GM12872 (cell line): ENCODE data around the gene BNC2.

Experiments
- TF ChIP-seq, protein P1 (sequence below): IDR thresholded peaks from 3 replicates; pipeline ENCODE4 v1.5.1; 2011; ENCODE audit warnings: low read depth, mild to moderate bottlenecking, low read length, moderate library complexity; ENCODE audit not compliant: insufficient read depth

BNC2 gene

DNA sequence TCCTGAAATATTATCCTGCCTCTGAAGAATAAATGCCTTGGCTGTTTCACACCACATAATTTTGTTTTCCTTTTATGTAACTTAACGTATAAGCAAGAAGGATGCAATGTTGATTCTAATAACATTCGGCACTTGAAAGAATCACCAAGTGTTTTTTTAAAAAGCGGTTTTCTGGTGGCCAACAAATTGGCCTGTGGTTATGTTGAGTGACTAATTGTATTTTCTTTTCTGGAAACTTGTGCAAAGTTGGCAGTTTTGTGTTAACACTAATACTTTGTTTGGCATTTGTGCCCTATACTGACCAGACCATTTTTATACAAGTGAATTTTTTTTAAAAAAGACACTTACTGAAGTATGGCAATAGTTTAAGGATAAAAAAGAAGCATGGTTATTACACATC lies 452.7 kb downstream of the BNC2 start:
- TF ChIP-seq, protein P1, sequence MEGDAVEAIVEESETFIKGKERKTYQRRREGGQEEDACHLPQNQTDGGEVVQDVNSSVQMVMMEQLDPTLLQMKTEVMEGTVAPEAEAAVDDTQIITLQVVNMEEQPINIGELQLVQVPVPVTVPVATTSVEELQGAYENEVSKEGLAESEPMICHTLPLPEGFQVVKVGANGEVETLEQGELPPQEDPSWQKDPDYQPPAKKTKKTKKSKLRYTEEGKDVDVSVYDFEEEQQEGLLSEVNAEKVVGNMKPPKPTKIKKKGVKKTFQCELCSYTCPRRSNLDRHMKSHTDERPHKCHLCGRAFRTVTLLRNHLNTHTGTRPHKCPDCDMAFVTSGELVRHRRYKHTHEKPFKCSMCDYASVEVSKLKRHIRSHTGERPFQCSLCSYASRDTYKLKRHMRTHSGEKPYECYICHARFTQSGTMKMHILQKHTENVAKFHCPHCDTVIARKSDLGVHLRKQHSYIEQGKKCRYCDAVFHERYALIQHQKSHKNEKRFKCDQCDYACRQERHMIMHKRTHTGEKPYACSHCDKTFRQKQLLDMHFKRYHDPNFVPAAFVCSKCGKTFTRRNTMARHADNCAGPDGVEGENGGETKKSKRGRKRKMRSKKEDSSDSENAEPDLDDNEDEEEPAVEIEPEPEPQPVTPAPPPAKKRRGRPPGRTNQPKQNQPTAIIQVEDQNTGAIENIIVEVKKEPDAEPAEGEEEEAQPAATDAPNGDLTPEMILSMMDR, result no peak

DNA sequence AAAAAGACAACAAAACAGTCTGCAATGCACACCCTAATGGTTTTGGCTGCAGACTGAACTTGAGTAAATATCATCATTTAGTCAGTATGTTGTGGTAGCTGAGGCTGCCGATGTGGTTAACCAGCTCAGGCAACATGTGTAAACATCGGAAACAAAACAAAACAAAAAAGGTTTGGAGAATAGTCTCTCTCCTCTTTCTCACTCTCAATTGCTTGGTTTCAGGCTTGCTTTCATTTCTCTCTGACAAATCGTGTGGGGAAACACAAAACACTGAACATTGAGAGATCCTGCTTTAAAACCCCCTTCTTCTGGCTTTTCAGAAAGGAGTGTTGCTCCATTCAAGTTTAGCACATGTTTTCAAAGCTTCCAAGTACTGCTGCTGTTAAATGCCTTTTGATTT lies 453.3 kb downstream of the BNC2 start:
- TF ChIP-seq, protein P1, result no peak

DNA sequence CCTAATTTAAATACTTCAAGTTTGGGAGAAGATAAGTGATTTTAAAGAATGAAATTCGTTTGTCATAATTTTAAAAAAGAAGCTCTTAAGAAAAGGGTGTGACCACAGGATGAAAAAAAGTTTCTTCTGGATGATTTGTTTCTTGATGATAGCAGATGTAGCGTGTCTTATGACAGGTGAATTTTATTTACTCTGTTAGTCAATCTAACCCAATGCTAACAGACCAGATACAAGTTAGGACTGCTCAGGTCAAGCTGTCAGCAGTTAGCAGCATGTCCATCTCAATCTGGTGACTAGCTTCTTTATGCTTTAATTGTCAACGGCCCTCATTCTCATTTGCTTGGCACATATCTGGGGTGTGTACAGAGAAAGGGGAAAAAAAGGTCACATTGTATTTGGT lies 456.0 kb downstream of the BNC2 start:
- TF ChIP-seq, protein P1, result no peak

DNA sequence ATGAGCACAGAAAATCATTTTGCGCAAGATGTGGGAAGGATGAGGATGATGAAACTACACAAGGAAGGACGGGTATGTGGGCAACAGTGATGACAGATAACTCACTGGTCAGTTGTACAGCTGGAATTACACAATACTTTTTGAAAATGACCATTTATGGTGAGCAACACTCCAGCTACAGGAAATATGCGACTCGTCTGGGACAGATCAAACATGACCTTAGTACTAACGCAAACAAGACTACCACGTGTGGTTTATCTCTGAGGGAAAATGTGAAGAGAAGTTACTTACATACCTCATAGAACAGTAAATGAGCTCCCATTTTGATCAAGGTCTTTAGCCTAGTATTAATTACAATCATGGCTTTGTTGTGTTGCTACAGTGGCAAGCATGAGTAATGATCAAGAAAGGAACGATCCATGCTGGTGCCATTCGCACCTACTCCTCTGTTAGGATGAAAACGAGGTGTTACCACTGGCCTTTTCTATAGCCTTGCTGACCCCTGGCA lies 456.9 kb downstream of the BNC2 start:
- TF ChIP-seq, protein P1, result no peak

DNA sequence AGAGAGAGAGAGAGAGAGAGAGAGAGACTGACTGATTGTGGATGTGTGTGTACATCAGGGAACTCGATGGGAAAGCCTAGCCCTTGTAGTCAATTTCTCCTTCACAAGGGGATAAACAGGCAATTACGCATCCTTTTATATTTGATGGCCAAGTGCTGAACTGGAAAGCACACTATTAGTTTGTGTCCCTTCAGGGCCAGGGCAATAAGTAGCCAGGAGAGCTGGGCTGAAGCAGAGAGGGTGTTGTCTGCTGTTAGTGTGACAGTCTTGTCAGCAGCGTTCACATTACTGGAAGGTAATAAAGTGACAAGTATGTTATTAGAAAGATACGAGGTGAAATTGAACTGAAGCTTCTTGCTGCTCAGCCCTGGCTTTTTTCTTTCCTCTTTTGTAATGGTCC lies 457.7 kb downstream of the BNC2 start:
- TF ChIP-seq, protein P1, result no peak

DNA sequence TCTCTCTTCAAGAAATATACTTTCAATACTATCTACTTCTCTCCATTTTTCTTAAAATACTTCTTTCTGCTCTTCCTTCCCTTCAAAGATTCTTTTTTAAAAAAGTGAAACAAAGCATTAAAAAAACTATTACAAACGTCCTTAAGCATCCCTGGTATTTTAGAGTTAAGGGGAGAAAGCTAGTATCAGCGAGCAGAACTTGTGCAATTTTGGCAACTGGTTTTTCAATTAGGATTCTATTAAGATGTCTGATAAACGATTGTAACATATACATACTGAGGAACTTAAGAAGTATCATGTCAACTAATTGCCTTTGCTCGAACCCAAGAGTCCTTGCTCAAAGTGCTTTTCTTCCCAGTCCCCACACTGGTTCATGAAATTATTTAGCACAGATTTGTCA lies 459.2 kb downstream of the BNC2 start:
- TF ChIP-seq, protein P1, result no peak

DNA sequence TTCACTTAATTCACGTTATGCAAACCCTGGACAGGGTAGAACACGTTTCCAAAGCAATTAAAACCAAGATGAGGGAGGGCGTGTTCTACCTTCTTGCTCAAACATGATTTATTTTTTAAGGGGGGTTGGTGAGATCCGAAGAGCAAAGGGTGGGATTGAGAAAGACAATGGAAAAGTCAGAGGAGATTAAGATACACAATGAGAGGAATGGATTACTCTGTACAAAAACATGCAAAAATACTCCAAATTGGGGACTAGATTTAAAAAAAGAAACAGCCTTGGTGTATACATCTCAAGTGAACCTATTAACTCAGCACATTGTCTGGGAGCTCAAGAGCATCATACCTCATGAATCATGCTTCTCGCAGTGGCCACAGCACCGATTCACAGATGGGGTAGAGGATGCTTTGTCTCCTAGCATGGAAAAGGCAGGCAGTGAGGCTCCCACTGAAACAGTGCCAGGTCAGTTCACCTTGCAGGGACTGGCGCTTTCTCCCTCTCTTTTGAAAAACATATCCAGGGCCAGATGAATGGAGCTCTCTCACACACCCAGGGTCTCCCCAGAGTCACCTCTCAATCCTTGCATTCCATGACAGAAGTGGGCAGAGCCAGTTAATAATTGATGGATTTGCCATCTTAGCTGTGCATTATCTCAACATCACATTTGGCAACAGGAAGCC lies 459.7 kb downstream of the BNC2 start:
- TF ChIP-seq, protein P1, result no peak

DNA sequence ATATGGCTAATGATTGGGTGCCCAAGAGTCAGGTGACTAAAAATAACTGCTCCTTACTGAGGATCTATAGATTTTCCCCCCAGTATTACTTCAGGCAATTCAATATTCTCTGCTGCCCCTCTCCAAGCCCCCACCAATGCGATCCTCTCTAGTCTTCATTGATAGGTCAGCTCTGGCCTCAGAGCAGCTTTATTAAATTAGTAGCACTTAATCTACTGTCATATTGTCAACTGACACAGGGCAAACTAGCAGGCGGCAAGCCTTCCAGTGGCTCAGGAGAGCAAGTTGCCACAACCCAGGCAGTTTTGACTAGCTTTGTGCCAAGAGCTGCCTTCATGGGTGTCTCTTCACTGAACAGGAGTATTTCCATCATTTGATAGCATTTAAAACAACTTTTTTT lies 462.9 kb downstream of the BNC2 start:
- TF ChIP-seq, protein P1, result no peak
